NOMO-1 (cell line): ENCODE measurements around the gene SRGN.
"Not testable (repeated sequence)": the region's sequence is repeated elsewhere in the genome, so short reads cannot be mapped to it uniquely, and the experiment has no call there.

Experiments used
- DNase-seq, 2 experiments: peaks; one replicate each; lab custom pipeline; 2025; ENCODE audit not compliant: unreplicated experiment in 2 of 2; lab: John Stamatoyannopoulos, UW

Gene SRGN, protein sequence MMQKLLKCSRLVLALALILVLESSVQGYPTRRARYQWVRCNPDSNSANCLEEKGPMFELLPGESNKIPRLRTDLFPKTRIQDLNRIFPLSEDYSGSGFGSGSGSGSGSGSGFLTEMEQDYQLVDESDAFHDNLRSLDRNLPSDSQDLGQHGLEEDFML

DNA sequence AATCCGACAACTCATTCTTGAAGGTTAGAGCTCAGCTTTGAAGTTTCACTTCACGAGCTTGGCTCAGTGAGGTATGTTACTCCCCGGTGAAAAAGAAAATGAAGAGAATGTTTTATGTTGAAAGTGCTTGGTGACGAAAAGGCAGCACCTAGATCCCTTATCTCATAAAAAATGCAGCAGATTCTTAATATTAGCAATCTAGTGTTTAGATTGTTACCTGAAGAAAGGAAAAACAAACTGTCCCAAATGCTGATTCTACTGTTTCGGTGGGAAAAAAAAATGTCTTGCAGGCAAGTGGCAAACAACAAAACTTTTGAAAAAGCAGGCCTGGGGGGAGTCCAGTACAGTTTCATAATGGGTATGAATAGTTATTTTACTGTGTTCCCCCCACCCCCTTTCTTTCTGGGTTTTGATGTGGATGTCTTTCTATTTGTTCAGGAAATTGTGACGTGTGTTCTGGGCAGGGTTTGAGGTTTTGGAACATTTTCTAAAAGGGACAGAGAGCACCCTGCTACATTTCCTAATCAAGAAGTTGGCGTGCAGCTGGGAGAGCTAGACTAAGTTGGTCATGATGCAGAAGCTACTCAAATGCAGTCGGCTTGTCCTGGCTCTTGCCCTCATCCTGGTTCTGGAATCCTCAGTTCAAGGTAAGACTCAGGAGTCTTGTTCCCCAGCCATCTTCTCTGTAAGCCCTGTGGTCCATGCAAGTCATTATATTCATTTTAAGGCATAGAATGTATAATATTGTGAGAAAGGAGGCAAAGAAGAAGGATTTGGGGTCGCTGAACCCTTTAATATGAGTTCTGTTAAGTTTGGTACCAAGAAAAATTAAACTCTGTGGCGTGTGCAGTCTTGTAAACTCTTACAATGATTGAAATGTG lies at the start of gene SRGN:
SRGN (plus strand) TSS at position 514 of the 881 bp plus-strand sequence; CDS start at position 569, 55 bp downstream.
- peak; percentile 95 to 96 for DNase-seq

DNA sequence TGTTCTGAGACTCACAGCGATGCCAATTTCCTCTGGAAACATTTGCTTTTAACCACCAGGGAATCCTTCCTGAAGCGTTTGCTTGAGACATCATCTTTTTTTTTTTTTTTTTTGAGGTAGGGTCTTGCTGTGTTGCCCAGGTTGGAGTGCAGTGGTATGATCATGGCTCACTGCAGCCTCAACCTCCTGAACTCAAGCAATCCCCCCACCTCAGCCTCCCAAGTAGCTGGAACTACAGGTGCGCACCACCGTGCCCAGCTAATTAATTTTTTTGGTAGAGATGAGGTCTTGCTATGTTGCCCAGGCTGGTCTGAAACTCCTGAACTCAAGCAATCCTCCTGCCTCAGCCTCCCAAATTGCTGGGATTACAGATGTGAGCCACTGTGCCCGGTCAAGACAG lies 47.0 kb upstream of the SRGN start:
- not testable (repeated sequence) for DNase-seq

DNA sequence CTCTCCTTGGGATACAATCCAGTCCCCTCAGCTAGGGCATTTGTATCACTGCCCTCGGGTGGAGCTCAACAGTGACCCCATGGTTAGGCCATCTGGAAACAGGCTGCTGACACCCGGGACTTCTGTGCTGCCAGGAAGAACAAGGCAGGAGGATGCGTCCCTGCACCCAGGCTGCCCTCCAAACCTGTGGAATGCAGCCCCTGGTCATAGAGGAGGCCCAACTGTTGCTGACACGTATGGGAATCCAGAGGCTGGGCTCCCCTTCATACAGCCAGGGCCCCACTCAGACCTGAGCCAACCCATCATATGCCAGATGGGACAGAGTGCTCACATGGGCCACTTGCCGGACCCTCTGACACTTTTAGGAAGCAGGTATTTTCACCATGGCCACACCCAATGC lies 45.5 kb upstream of the SRGN start:
- no peak for DNase-seq

DNA sequence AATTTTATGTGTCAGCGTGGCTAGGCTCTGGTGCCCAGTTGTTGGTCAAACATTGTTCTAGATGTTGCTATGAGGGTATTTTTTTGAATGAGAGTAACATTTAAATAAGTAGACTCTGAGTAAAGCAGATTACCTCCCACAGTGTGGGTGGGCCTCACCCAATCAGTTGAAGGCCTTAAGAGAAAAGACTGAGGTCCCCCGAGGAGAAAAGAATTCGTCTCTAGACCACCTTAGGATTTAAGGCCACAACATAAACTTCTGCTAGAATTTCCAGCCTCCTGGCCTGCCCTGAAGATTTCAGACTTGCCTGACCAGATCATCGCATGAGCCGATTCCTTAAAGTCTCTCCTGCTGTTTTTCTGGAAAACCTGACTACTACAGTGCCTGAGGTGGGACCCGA lies 45.1 kb upstream of the SRGN start:
- DNase-seq = no peak

DNA sequence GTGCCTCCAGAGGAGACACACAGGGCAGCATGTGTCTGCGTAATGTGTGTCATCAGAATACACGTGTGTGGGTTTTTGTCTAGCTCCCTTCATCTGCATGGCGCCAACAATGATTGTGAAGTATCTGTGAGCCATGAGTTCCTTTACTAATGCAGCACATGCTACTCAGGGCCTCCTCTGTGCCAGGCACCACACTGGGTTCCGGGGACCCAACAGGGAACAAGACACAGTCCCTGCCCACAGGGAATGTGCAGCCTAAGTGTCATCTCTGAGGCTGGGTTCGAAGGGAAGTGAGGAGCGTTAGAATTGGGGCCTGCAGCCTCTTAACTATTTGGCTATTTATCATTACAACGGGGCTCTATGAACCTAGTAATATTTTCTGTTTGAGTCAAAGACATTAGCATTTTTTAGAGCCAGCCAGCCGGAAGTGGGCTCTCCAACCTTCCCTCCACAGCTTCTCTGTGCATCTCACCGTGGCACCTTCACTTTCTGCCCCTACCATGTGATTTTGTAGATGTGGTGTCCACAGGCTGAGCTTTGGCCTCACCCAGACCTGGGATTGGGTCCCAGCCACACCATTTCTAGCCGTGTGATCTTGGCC lies 43.9 kb upstream of the SRGN start:
- DNase-seq = no peak

DNA sequence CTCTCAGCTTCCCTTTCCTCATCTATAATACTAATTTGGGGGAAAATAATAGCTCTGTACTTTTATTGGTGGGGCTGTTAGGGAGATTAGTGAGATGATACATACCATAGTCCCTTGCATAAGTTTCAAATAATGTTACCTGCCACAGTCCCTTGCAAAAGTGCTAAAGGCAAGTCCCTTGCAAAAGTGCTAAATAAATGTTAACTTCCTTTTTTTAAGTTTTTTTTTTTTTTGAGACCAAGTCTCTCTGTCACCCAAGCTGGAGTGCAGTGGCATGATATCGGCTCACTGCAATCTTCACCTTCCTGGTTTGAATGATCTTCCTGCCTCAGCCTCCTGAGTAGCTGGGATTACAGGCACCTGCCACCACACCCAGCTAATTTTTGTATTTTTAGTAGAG lies 43.4 kb upstream of the SRGN start:
- DNase-seq = peak; percentile 79 to 88

DNA sequence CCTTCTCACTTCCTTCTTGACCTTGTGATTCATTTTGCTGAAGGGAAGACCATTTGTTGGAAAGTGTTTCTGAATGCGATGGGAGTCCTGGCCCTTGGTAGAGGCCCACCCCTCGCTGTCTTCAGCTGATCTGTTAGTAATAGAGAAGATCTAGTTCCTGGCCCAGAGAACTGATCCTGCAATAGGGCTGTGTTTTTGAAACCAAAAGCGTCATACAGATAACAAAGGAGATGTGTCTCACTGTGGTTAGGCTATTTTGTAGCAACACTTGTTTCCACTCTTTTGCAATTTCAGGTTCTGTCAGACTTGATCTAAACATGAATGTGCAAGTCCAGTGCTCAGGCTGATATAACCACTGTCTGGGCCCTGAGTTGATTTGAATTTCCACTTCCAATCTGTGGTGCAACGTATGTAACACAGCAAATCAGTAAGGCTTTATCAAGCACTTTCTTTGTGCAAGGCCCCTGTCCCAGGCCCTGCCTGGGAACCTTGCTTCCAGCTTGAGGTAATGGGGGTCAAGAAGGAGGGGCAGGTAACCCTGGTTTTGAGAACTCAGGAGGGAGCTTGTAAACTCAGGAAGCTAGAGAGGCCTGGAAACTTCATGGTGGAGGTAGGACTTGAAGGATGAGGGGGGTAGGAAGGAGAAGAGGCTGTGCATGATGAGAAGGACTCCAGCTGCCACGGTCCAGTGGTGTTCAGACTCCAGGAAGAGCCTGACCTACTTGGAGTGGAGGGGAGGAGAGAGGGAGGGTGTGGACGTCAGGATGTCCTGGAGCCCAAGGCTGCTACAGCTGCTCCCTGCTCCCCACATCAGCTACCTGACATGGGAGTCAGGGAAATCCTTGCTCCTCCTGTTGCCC lies 42.2 kb upstream of the SRGN start:
- DNase-seq = peak; percentile 88 to 98

DNA sequence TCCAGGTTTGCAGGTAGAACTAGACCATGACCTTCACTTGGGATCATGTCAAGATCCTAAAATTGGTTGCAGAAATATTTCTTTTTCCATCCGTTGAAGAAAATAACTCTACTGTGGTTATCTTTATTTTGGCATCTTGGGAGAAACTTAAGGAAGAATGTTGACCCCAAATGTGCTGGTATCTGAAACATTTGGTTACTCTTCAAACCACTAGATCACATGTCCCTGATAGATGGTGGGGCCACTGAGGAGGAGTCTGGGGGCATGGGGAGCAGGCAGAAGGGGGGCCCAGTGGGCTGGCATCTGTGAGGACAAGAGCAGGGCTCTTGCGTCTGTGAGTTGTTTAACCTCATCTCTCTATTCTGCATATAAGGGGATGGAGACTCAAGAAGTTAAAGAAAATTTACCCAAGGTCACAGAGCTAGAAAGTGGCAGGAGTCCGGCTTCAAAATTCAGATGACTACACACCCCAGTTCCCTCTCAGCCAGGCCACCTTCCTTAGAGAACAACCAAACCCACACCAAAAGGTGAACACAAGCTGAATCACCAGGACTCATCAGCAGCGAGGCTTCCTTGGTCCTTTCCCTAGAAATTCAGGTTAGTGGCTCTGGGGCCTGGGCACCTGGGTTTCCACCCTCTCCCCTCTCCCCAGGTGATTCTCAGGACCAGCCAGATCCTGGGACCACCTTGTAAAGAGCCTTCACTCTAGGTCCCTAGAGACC lies 40.6 kb upstream of the SRGN start:
- no peak for DNase-seq

DNA sequence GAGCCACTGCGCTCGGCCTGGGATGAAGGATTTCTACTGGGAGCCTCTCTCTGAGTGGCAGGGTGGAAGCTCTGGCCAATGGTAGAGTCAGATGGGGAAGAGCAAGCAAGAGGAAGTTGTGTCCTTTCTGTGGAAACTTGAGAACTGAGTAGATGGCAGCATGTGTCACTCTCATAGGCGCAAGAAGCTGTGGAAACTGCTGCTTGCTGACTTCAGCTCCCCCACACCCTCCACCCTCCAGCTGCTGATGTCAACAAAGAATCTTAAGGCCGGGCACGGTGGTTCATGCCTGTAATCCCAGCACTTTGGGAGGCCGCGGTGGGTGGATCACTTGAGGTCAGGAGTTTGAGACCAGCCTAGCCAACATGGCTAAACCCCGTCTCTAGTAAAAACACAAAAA lies 39.8 kb upstream of the SRGN start:
- DNase-seq = peak; percentile 96 to 97

DNA sequence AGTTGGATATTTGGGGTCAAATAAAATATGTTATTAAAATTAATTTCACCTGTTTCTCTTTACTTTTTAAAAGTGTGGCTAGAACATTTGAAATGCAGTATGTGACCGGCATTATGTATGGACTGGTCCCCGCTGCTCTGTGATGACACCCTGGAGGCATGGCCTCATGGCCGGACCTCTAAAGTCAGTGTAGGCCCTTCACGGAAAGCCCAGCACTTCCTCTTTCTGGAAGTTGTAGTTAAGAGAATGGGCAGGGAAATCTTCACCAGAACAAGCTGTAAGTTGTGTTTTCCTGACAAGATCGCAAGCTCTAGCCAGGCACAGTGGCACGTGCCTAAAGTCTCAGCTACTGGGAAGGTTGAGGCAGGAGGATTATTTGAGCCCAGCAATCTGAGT lies 38.3 kb upstream of the SRGN start:
- peak; percentile 31 to 72 for DNase-seq

DNA sequence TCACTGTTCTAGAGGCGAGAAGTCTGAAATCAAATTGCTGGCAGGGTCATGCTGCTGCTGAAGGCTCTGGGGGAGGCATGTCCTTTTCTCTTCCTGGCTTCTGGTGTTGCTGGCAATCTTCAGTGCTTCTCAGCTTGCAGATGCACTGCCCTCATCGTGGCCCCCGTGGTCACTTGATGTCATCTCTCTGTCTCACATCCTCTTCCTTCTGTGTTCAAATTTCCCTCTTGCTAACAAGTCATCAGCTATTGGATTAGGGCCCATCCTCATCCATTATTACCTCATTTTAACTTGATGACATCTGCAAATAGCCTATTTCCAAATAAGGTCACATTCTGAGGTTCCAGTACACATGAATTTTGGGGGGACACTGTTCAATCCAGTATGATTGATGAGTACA lies 36.6 kb upstream of the SRGN start:
- peak; percentile 57 to 89 for DNase-seq

DNA sequence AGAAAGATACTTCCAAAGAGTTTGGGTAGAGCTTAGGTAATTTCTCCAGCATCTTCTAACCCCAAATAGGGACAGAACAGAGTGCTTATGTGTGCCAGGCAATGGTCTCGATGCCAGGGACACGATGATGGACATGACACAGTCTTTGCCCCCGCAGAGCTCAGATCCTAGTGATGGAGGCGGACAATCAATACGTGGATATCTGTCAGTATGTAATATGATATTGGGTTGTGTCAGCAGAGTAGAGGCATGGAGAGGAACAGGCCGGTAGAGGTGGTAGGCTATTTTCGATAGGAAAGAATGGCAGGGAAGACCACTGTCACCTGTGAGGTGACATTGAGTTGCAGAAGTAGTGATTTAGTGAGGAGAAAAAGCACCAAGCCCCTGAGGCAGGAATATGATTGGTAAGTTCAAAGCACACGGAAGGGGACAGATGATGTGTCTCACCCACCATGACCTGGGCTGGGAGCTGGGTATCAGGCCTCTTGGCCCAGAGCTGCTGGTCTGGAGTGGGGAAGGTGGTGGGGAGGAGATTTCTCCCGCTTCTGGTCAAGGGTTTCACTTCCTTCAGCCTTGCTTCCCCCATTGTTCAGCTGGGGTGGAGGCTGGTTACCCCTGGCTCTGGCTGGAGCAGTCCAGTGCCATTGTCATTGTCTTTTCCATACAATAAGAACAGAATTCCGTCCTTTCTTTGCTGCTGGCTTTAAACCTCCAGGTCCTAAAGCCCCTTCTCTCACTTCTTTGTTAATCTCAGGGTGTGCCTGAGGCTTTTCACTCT lies 36.0 kb upstream of the SRGN start:
- no peak for DNase-seq

DNA sequence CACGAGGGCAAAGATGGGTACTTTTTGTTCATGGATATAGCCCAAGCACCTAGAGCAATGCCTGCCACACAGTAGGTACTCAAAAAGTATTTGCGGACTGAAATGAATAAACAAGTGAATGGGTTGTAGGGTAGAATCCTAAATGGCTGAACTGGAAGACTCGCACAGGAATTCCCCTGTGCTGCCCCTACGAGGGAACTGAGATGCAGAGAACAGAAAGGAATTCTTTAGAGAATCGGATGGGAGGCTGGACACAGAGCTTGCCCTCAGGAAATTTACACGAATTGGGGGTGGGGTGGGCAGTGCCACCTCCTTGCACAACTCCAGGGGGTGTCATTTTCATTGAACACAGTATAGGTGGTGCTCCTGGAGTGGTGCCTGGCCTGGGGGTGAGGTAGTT lies 35.2 kb upstream of the SRGN start:
- no peak for DNase-seq

DNA sequence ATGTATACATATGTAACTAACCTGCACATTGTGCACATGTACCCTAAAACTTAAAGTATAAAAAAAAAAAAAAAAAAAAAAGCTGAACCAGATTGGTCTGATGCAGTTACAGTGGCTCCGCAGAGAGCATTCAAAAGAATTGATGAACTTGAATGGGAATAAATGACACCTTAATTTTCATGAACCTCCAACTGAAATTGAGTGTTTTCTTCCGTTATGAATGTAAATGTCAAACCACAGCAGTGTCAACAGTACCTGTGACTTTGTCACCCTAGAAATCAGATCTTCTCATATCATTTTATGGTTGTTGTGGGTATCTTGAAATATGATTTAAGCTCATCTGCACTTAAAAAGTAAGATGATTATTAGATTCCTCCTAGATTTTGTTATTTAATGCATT lies 32.7 kb upstream of the SRGN start:
- no peak for DNase-seq

DNA sequence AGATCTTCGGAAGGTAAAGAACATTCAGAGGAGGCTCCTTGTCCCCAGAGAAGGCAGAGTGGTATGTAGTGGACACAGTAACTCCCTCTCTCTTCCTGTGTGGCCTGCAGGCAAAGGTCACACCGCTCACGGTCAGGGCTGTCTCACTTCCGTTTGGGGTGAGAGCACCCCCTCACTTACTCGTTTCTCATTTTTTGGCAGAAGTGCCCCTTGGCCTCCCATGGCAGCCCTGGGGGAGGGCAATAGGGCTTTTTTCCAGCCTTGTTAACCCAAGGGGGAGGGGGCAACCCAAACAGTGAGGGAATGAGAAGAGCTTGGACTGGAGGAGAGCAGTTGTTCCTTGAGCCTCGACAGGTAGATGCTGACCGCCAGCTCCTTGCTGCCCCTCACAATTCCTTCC lies 31.8 kb upstream of the SRGN start:
- DNase-seq = peak; percentile 26 to 55

DNA sequence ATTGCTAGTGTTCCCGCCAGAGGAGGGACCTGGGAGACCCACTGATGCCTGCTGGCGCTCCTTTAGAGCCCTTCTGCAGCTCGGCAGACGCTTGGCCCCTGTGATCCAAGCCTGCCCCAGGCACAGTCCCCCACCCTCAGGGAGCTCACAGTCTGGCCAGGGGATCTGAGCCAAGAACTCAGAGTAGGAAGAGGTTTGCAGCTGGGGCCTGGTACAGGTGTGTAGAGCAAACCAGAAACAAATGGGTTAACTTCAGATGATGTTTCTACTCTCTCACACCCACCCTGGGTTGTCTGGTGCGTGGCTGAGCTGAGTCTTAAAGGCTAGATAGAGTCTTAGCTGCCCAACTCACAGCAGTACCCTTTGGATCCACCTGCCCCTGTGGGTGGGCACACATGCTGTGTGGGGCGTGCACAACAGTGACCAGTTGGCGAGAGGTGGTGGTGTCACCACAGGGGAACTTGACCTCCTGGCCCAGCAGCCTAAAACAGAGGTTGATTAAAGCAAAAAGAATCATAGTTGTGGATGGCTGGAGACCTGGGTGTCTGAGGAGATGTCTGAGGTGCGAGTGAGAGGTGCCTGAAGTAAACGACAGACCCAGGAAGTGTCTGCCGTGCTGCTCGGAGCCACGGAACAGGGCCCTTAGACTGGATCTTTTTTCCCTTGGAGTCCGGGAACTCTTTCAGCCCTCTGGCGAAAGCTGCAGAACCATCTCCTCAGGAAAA lies 31.2 kb upstream of the SRGN start:
- DNase-seq = no peak

DNA sequence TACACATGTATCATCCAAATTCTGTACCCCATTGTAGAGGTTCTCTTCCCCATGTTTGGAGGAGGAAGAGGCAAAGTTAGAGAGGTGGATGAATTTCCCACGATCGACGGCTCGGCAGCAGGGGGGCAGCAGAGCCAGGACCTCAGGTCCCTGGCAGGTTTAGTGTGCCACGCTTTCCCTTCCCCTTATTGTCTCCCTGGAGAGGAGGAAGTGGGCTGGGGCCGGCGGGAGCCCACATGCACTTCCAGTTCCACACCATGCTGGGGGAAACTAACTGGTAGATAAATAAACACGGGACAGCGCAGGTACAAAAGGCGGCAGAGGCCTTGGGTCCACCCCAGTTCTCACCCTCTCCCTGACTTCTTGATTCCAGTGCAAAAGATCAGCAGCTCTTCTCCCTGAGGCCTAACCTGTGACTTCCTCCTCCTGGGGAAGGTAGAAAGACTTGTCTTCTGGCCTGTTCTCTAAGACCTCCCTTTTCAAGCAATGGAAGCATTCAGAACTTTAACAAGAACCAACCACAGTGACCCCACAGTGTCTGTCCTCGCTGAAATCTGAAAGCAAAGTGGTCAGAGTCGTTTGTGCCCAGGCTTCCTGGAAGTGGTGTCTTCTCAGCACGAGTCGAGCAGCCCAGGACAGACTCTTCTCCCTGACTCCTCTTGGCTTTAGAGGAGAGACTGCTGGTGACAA lies 30.5 kb upstream of the SRGN start:
- DNase-seq = peak; percentile 78 to 82

DNA sequence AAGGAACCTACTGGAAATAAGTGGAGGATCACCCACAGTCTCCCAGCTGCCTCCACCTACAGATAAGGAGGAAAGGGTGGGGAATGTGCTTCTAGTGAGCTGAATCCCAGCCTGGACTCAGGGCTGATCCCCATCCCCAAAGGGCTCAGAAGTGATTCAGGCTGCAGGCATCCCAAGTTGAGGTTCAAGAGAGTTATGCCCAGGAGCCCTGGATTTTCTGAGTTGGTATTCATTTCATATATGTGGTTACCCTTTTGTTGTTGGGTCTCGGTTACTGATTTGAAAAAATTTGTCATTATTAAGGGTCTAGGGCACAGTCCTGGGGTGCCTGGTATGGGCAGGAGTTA lies 30.0 kb upstream of the SRGN start:
- no peak for DNase-seq
